ENCODE data around the gene ST8SIA2.

- TF ChIP-seq, protein P1, sequence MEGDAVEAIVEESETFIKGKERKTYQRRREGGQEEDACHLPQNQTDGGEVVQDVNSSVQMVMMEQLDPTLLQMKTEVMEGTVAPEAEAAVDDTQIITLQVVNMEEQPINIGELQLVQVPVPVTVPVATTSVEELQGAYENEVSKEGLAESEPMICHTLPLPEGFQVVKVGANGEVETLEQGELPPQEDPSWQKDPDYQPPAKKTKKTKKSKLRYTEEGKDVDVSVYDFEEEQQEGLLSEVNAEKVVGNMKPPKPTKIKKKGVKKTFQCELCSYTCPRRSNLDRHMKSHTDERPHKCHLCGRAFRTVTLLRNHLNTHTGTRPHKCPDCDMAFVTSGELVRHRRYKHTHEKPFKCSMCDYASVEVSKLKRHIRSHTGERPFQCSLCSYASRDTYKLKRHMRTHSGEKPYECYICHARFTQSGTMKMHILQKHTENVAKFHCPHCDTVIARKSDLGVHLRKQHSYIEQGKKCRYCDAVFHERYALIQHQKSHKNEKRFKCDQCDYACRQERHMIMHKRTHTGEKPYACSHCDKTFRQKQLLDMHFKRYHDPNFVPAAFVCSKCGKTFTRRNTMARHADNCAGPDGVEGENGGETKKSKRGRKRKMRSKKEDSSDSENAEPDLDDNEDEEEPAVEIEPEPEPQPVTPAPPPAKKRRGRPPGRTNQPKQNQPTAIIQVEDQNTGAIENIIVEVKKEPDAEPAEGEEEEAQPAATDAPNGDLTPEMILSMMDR (conservative IDR thresholded peaks at IDR 0.05; ENCODE audit: low read length), result no peak
- TF ChIP-seq EZH2phosphoT487 (IDR thresholded peaks at IDR 0.05; ENCODE audit: borderline replicate concordance), result no peak
These were observed 19.8 kb downstream of the ST8SIA2 start for GRCh38 chr15:92413510-92413909.

Data from Loucy (cell line).